ENCODE data around the gene MAML3.

- TF ChIP-seq CTCF (IDR thresholded peaks at IDR 0.05; ENCODE audit: low read depth, low read length, poor library complexity, severe bottlenecking) (no peak), EZH2phosphoT487 (IDR thresholded peaks at IDR 0.05; ENCODE audit: borderline replicate concordance, low read length) (no peak)
Observed at GRCh38 chr4:140102421-140102820, 51.6 kb downstream of the MAML3 start.

Measured in DOHH2 (cell line).